Measurements from ENCODE around the gene TBRG1.

The TBRG1 gene

DNA sequence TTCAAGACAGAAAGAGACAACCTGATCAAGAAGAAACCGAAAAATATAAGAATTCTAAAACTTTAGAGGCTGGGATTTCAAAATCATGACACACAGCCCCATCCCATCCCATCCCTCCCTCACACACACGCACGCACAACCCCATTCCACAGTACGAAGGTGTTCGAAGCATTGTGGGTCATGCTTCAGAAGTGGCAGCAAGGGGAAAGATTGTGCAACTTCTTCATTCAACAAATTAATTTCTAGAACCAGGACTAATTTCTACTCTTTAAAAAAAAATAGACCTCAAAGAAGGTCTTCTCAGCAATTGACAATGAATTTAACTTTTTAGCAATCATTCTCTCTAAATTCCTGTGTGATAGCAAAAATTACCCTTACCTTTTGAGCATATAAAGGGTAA lies 51.9 kb downstream of the TBRG1 start:
- TF ChIP-seq, protein P1, sequence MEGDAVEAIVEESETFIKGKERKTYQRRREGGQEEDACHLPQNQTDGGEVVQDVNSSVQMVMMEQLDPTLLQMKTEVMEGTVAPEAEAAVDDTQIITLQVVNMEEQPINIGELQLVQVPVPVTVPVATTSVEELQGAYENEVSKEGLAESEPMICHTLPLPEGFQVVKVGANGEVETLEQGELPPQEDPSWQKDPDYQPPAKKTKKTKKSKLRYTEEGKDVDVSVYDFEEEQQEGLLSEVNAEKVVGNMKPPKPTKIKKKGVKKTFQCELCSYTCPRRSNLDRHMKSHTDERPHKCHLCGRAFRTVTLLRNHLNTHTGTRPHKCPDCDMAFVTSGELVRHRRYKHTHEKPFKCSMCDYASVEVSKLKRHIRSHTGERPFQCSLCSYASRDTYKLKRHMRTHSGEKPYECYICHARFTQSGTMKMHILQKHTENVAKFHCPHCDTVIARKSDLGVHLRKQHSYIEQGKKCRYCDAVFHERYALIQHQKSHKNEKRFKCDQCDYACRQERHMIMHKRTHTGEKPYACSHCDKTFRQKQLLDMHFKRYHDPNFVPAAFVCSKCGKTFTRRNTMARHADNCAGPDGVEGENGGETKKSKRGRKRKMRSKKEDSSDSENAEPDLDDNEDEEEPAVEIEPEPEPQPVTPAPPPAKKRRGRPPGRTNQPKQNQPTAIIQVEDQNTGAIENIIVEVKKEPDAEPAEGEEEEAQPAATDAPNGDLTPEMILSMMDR (IDR thresholded peaks at IDR 0.05), result no peak

DNA sequence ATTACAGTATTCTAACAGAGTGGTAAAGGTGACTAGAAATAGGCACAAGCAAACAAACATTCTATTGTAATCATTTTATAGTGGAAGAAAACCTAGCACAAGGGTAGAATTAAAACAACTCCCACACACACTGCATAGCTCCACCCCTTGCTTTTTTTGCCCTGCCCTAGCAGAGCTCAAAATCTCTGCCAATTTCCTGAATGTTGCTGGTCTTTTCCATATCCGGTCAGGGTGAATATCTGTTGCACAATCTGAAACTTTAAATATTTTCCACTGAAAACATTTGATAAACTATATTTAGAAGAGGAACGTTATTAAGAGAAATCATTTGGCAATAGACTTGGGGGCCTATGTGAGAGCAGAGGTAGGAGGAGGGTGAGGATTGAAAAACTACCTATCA lies 53.7 kb downstream of the TBRG1 start:
- TF ChIP-seq, protein P1 (IDR thresholded peaks at IDR 0.05), result no peak

DNA sequence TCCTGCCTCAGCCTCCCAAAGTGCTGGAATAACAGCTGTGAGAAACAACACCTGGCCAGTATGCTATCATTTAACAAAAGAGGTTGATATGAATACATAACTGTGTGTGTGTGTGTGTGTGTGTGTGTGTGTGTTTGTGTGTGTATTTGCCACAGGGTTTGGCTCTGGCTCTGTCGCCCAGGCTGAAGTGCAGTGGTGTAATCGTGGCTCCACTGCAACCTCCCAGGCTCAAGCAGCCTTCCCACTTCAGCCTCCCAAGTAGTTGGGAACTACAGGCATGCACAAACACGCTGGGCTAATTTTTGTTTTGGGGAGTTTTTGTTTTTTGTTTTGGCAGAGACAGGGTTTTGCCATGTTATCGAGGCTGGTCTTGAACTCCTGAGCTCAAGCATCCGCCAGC lies 55.8 kb downstream of the TBRG1 start:
- TF ChIP-seq, protein P1 (IDR thresholded peaks at IDR 0.05), result no peak

DNA sequence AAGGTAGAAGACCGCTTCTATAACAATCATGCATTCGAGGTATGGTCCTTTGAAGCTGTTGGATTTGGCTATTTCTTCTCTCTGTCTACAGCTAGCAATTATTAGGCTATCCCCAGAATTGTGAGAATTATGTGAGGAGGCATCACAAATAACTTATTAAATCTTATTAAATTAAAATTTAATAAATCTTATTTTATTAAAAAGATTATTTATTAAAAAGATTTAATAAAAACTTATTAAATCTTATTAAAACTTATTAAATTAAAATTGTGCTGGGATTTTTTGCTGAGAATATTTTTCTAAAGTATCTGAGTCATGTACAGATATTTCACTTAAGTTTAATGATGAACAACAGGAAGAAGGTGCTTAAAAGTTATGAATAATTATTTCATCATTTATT lies 58.8 kb downstream of the TBRG1 start:
- TF ChIP-seq, protein P1 (IDR thresholded peaks at IDR 0.05), result no peak

DNA sequence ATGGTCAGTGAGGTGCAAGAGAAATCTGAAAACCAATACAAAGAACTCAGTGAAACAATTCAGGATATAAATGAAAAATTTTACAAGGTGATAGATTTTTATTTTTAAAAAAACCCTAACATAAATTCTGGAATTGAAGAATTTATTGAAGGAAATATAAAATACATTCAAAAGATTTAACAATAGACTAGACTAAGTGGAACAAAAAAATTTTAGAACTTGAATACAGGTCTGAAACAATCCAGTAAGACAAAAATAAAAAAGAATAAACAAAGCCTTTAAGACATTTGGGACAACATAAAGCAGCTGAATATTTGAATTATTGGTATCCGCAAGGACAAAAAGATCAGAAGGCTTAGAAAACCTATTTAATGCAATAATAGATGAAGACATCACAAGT lies 59.8 kb downstream of the TBRG1 start:
- TF ChIP-seq, protein P1 (IDR thresholded peaks at IDR 0.05), result no peak

Data from LNCAP (cell line).